H9 (cell line): ENCODE results near the gene RBSN. TPM values are rescaled to one million over a fixed set of nuclear protein-coding genes. Genes with fewer than 3 reads are reported as not detected.
"Not testable (repeated sequence)": the region's sequence is repeated elsewhere in the genome, so short reads cannot be mapped to it uniquely, and the experiment has no call there.

Experiments
- DNase-seq: peaks from one replicate; pipeline ENCODE4 v3.0.0-alpha.2; 2017
- H2AFZ ChIP-seq: one replicate; pipeline ENCODE4 v1.6.1; 2013; ENCODE audit warnings: mild to moderate bottlenecking, low read length, control low read depth, moderate library complexity
- H2AK5ac ChIP-seq: 2 replicates; pipeline ENCODE4 v1.6.1; 2013; ENCODE audit warnings: low read length, control low read depth, mixed read lengths; ENCODE audit not compliant: insufficient read length
- H2BK120ac ChIP-seq: one replicate; pipeline ENCODE4 v1.6.1; 2013; ENCODE audit warnings: low read depth, mild to moderate bottlenecking, low read length, control low read depth, inconsistent platforms; ENCODE audit not compliant: poor library complexity, severe bottlenecking
- H2BK12ac ChIP-seq: 2 replicates; pipeline ENCODE4 v1.6.1; 2013; ENCODE audit warnings: low read length, control low read depth, mixed read lengths, low read depth; ENCODE audit not compliant: insufficient read length
- H2BK15ac ChIP-seq: 2 replicates; pipeline ENCODE4 v1.6.1; 2013; ENCODE audit warnings: low read depth, low read length, control low read depth
- H2BK20ac ChIP-seq: one replicate; pipeline ENCODE4 v1.6.1; 2013; ENCODE audit warnings: low read depth, mild to moderate bottlenecking, low read length, control low read depth, inconsistent platforms; ENCODE audit not compliant: poor library complexity, severe bottlenecking
- H2BK5ac ChIP-seq: 2 replicates; pipeline ENCODE4 v1.6.1; 2013; ENCODE audit warnings: low read length, control low read depth, mixed read lengths; ENCODE audit not compliant: insufficient read length
- H3K14ac ChIP-seq: 2 replicates; pipeline ENCODE4 v1.6.1; 2013; ENCODE audit warnings: low read length, control low read depth; ENCODE audit not compliant: insufficient read depth
- H3K18ac ChIP-seq: 2 replicates; pipeline ENCODE4 v1.6.1; 2013; ENCODE audit warnings: low read depth, mild to moderate bottlenecking, mixed read lengths, low read length, control low read depth; ENCODE audit not compliant: insufficient read length
- H3K23ac ChIP-seq: 2 replicates; pipeline ENCODE4 v1.6.1; 2013; ENCODE audit warnings: low read length, control low read depth, mixed read lengths, low read depth; ENCODE audit not compliant: insufficient read length
- H3K23me2 ChIP-seq: 2 replicates; pipeline ENCODE4 v1.6.1; 2013; ENCODE audit warnings: low read depth, mild to moderate bottlenecking, mixed read lengths, low read length, control low read depth; ENCODE audit not compliant: insufficient read length, poor library complexity, severe bottlenecking
- H3K27ac ChIP-seq: 2 replicates; pipeline ENCODE4 v1.5.1; 2013; ENCODE audit warnings: low read length, control low read depth, mixed read lengths, low read depth; ENCODE audit not compliant: insufficient read length
- H3K27me3 ChIP-seq: 2 replicates; pipeline ENCODE4 v1.6.1; 2013; ENCODE audit warnings: low read length, control low read depth, inconsistent platforms; ENCODE audit not compliant: insufficient read depth
- H3K4ac ChIP-seq: 2 replicates; pipeline ENCODE4 v1.6.1; 2013; ENCODE audit warnings: low read depth, mild to moderate bottlenecking, control low read depth, inconsistent platforms, low read length, moderate library complexity
- H3K4me1 ChIP-seq: 2 replicates; pipeline ENCODE4 v1.6.1; 2013; ENCODE audit warnings: low read length, control low read depth, inconsistent platforms; ENCODE audit not compliant: insufficient read depth
- H3K4me2 ChIP-seq: 2 replicates; pipeline ENCODE4 v1.6.1; 2013; ENCODE audit warnings: low read length, control low read depth, mixed read lengths; ENCODE audit not compliant: insufficient read length, insufficient read depth
- H3K56ac ChIP-seq: 2 replicates; pipeline ENCODE4 v1.6.1; 2013; ENCODE audit warnings: low read depth, mild to moderate bottlenecking, mixed read lengths, low read length, control low read depth; ENCODE audit not compliant: insufficient read length
- H3K79me1 ChIP-seq: 2 replicates; pipeline ENCODE4 v1.6.1; 2013; ENCODE audit warnings: low read depth, mild to moderate bottlenecking, moderate library complexity, low read length, control low read depth, inconsistent platforms; ENCODE audit not compliant: insufficient read depth, poor library complexity, severe bottlenecking
- H3K79me2 ChIP-seq: 2 replicates; pipeline ENCODE4 v1.6.1; 2013; ENCODE audit warnings: low read length, control low read depth, inconsistent platforms; ENCODE audit not compliant: insufficient read depth
- H3K9ac ChIP-seq: 2 replicates; pipeline ENCODE4 v1.6.1; 2013; ENCODE audit warnings: low read length, control low read depth, mixed read lengths; ENCODE audit not compliant: insufficient read length; ENCODE audit errors: extremely low read depth
- H3K9me3 ChIP-seq: one replicate; pipeline ENCODE4 v1.6.1; 2013; ENCODE audit warnings: low read depth, low read length, inconsistent platforms; ENCODE audit not compliant: control insufficient read depth
- H3T11ph ChIP-seq: one replicate; pipeline ENCODE4 v1.6.1; 2013; ENCODE audit warnings: mild to moderate bottlenecking, low read length, control low read depth, inconsistent platforms
- H4K20me1 ChIP-seq: one replicate; pipeline ENCODE4 v1.6.1; 2013; ENCODE audit not compliant: control insufficient read depth, insufficient read length, insufficient read depth
- H4K5ac ChIP-seq: 2 replicates; pipeline ENCODE4 v1.6.1; 2013; ENCODE audit warnings: low read depth, mild to moderate bottlenecking, mixed read lengths, low read length, control low read depth; ENCODE audit not compliant: insufficient read length
- H4K8ac ChIP-seq: replicated peaks from 2 replicates; pipeline ENCODE4 v1.6.1; 2013; ENCODE audit warnings: low read length, control low read depth, mixed read lengths, low read depth; ENCODE audit not compliant: insufficient read length
- H4K91ac ChIP-seq: 2 replicates; pipeline ENCODE4 v1.6.1; 2013; ENCODE audit warnings: low read depth, mild to moderate bottlenecking, moderate library complexity, mixed read lengths, low read length, control low read depth; ENCODE audit not compliant: insufficient read length
- H3K27ac Mint-ChIP-seq, 3 experiments: 2 replicates in 2 of 3; 3 replicates in 1 of 3; pipeline ENCODE4 v1.8.0; 2020 to 2021; ENCODE audit warnings: mixed read lengths in 3 of 3, mild to moderate bottlenecking in 1 of 3, moderate library complexity in 1 of 3
- H3K27me3 Mint-ChIP-seq: 2 replicates; pipeline ENCODE4 v1.8.0; 2021; ENCODE audit warnings: low read depth, mild to moderate bottlenecking, moderate library complexity, mixed read lengths
- H3K36me3 Mint-ChIP-seq, 3 experiments: 2 replicates in 2 of 3; 3 replicates in 1 of 3; pipeline ENCODE4 v1.8.0; 2020 to 2021; ENCODE audit warnings: low read depth in 3 of 3, mixed read lengths in 3 of 3; ENCODE audit not compliant: insufficient read depth in 1 of 3
- H3K4me1 Mint-ChIP-seq, 2 experiments: 2 replicates each; pipeline ENCODE4 v1.8.0; 2020; ENCODE audit warnings: mixed read lengths in 2 of 2
- H3K4me3 Mint-ChIP-seq, 2 experiments: 2 replicates in 1 of 2; 3 replicates in 1 of 2; pipeline ENCODE4 v1.8.0; 2020 to 2021; ENCODE audit warnings: mild to moderate bottlenecking in 2 of 2, mixed read lengths in 2 of 2, moderate library complexity in 1 of 2
- H3K9me3 Mint-ChIP-seq, 2 experiments: 2 replicates in 1 of 2; 3 replicates in 1 of 2; pipeline ENCODE4 v1.8.0; 2020; ENCODE audit warnings: mild to moderate bottlenecking in 2 of 2, mixed read lengths in 2 of 2, moderate library complexity in 1 of 2
- WGBS: extraction: QIAGEN DNeasy Blood & Tissue Kit; methylation state at CpG from one replicate; pipeline ENCODE4 v1.1.7; 2013; ENCODE audit warnings: missing lambda C conversion rate, low lambda C conversion rate, mixed read lengths; ENCODE audit not compliant: insufficient read length; ENCODE audit errors: extremely low coverage; 5-methylcytosine and 5-hydroxymethylcytosine counted together
- total RNA-seq: library from RNA; stranded (reverse); gene quantifications from 2 replicates; pipeline ENCODE4 v1.2.1, GENCODE V29; 2021
- TF ChIP-seq, protein P1 (sequence below): fragments of 200-600 bp; sonication (generic); conservative IDR thresholded peaks from 3 replicates; pipeline ENCODE4 v1.8.0; 2021; ENCODE audit warnings: antibody characterized with exemption, mild to moderate bottlenecking

RBSN gene
- total RNA-seq, 1 experiment from 2014 or later: 16.0 TPM

DNA sequence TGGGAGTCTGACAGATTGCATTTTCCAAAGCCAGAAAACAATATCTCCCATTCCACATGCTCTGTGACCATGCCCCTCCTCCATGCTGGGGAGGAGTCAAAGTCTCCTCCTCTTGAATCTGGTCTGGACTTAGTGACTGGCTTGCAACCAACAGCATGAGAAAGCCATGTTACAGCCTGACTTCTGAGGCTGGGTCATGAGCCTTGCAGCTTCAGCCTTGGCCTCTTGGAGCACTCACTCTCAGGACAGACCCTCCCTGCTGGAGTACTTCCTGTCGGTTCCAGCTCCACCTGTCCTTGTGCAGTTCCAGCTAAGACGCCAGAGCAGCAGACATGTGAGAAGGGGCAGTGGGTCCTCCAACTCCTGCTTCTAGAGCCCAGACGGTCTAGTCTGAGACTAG lies 49.7 kb upstream of the RBSN start:
- TF ChIP-seq, protein P1, sequence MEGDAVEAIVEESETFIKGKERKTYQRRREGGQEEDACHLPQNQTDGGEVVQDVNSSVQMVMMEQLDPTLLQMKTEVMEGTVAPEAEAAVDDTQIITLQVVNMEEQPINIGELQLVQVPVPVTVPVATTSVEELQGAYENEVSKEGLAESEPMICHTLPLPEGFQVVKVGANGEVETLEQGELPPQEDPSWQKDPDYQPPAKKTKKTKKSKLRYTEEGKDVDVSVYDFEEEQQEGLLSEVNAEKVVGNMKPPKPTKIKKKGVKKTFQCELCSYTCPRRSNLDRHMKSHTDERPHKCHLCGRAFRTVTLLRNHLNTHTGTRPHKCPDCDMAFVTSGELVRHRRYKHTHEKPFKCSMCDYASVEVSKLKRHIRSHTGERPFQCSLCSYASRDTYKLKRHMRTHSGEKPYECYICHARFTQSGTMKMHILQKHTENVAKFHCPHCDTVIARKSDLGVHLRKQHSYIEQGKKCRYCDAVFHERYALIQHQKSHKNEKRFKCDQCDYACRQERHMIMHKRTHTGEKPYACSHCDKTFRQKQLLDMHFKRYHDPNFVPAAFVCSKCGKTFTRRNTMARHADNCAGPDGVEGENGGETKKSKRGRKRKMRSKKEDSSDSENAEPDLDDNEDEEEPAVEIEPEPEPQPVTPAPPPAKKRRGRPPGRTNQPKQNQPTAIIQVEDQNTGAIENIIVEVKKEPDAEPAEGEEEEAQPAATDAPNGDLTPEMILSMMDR: peak; percentile 45
- peaks cover 4 to 7% of the 10 kb centered on the region in 2 experiments; a peak in 3 of 4 replicates for H3K4me1 Mint-ChIP-seq
- Histone ChIP-seq H4K5ac (no peak overlapping the region), H4K8ac (no peak overlapping the region), H3K4me1 (peaks cover 2% of the 10 kb centered on the region; the same call in 1 of the 2 replicates), H2AFZ (peak overlapping the region; percentile 97), H2BK20ac (no peak overlapping the region), H2BK12ac (no peak overlapping the region), H3K56ac (no peak overlapping the region), H3K18ac (no peak overlapping the region), H4K91ac (no peak overlapping the region), H3K79me1 (no peaks in the 10 kb centered on the region), H3K79me2 (no peaks in the 10 kb centered on the region), H4K20me1 (no peaks in the 10 kb centered on the region), H2BK15ac (no peak overlapping the region), H3K9ac (no peak overlapping the region), H3K4ac (no peak overlapping the region), H3K23ac (no peak overlapping the region), H2AK5ac (no peak overlapping the region), H3T11ph (no peak overlapping the region), H3K23me2 (no peaks in the 10 kb centered on the region), H3K27ac (no peak overlapping the region), H2BK120ac (no peak overlapping the region), H3K9me3 (no peaks in the 10 kb centered on the region), H3K27me3 (no peaks in the 10 kb centered on the region), H2BK5ac (no peak overlapping the region), H3K4me2 (no peak overlapping the region), H3K14ac (no peak overlapping the region)
- DNase-seq: peak; percentile 90
- H3K27ac Mint-ChIP-seq: no peak overlapping the region
- no peaks in the 10 kb centered on the region for H3K36me3 Mint-ChIP-seq
- H3K9me3 Mint-ChIP-seq: no peaks in the 10 kb centered on the region
- H3K27me3 Mint-ChIP-seq: peaks cover 31% of the 10 kb centered on the region
- no CpG with 5 or more reads among the region's 3 CpGs for WGBS
- H3K4me3 Mint-ChIP-seq: no peak overlapping the region

DNA sequence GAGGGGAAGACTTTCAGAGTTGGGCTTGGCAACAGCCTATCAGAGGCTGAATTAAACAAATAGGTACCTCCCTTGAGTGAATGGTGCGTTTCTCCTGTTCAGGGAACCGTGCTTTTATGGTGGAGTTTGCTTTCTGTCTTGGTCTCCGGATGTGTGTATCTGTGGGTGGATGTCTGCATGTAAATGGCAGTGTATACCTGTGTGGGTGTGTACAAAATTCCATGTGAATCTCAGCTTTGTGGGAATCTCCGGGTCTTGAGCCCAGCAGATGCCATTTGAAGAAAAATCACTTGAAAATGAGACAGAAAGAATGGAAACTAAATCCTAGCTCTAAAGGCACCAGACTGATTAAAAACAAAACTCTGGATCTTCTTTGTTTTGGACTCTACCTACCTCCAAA lies 37.9 kb upstream of the RBSN start:
- H4K5ac ChIP-seq: not testable (repeated sequence)

More for the DNA sequence above, 37.9 kb upstream of the RBSN start:
- WGBS: no CpG with 5 or more reads among the region's 4 CpGs
- H3K79me2 ChIP-seq, H3K14ac ChIP-seq, H3K9me3 ChIP-seq, H2BK15ac ChIP-seq, H4K91ac ChIP-seq, DNase-seq, H2AFZ ChIP-seq, H3K56ac ChIP-seq, H4K20me1 ChIP-seq, H2BK12ac ChIP-seq, H2BK120ac ChIP-seq, H3K27ac Mint-ChIP-seq, H3K4ac ChIP-seq, H3K4me1 Mint-ChIP-seq, H3K4me1 ChIP-seq, H2BK20ac ChIP-seq, H3K4me2 ChIP-seq, H3K23me2 ChIP-seq, H3K27me3 ChIP-seq, H4K8ac ChIP-seq, H3K79me1 ChIP-seq, H3K23ac ChIP-seq, H3K9me3 Mint-ChIP-seq, H3K27ac ChIP-seq, H3T11ph ChIP-seq, H2BK5ac ChIP-seq, H3K36me3 Mint-ChIP-seq, H3K9ac ChIP-seq, H2AK5ac ChIP-seq, H3K4me3 Mint-ChIP-seq, H3K18ac ChIP-seq: not testable (repeated sequence)
- H3K27me3 Mint-ChIP-seq: peaks cover 31% of the 10 kb centered on the region
